CMK (cell line): ENCODE measurements around the gene LRRC32.
"Not testable (repeated sequence)": the region's sequence is repeated elsewhere in the genome, so short reads cannot be mapped to it uniquely, and the experiment has no call there.

Experiments
- DNase-seq: peaks from one replicate; pipeline ENCODE4 v3.0.0-alpha.2; 2010; ENCODE audit warnings: low read depth

LRRC32 gene

GRCh38 chr11:76648061-76648460 lies 22.5 kb downstream of the LRRC32 start:
- DNase-seq: no peak

GRCh38 chr11:76646882-76647534 lies 23.5 kb downstream of the LRRC32 start:
- no peak for DNase-seq

GRCh38 chr11:76644591-76644990 lies 26.0 kb downstream of the LRRC32 start:
- DNase-seq: no peak

- not testable (repeated sequence) for DNase-seq
Observed at GRCh38 chr11:76643711-76644110, 26.8 kb downstream of the LRRC32 start.

- no peak for DNase-seq
Observed at GRCh38 chr11:76642341-76642740, 28.2 kb downstream of the LRRC32 start.

GRCh38 chr11:76641905-76642304 lies 28.6 kb downstream of the LRRC32 start:
- no peak for DNase-seq

GRCh38 chr11:76640501-76640900 lies 30.0 kb downstream of the LRRC32 start:
- no peak for DNase-seq

GRCh38 chr11:76639621-76640020 lies 30.9 kb downstream of the LRRC32 start:
- DNase-seq: no peak

GRCh38 chr11:76638270-76639197 lies 32.0 kb downstream of the LRRC32 start:
- DNase-seq: no peak

- DNase-seq: no peak
Observed at GRCh38 chr11:76637491-76638269, 32.9 kb downstream of the LRRC32 start.

GRCh38 chr11:76636826-76637460 lies 33.6 kb downstream of the LRRC32 start:
- no peak for DNase-seq

- no peak for DNase-seq
Observed at GRCh38 chr11:76635991-76636738, 34.4 kb downstream of the LRRC32 start.

GRCh38 chr11:76634886-76635285 lies 35.7 kb downstream of the LRRC32 start:
- DNase-seq: no peak

GRCh38 chr11:76632492-76632891 lies 38.1 kb downstream of the LRRC32 start:
- DNase-seq: no peak

- DNase-seq: no peak
Observed at GRCh38 chr11:76631566-76632308, 38.8 kb downstream of the LRRC32 start.

- DNase-seq: no peak
Observed at GRCh38 chr11:76630600-76631281, 39.8 kb downstream of the LRRC32 start.

GRCh38 chr11:76629853-76630599 lies 40.5 kb downstream of the LRRC32 start:
- DNase-seq: no peak

- no peak for DNase-seq
Observed at GRCh38 chr11:76629116-76629852, 41.3 kb downstream of the LRRC32 start.
